Activated T-helper 2 cell treated with anti-CD3 and anti-CD28 coated beads, Interferon-gamma antibody, Interleukin-2, Interleukin-4, amounts not matched to agents 10 μg/mL and 5 μg/mL and 100 μg/mL, durations not matched to agents 14 hours and 24 hours and 36 hours (primary cell): ENCODE data around the gene FTSJ1. TPM values are rescaled to one million over a fixed set of nuclear protein-coding genes. Genes with fewer than 3 reads are reported as not detected.
"Not testable (repeated sequence)": the region's sequence is repeated elsewhere in the genome, so short reads cannot be mapped to it uniquely, and the experiment has no call there.

Experiments
- DNase-seq: peaks from one replicate; pipeline ENCODE4 v3.0.0; 2021; ENCODE audit warnings: low spot score
- H3K27ac Mint-ChIP-seq: one replicate; pipeline ENCODE4 v1.8.0; 2021; ENCODE audit warnings: mixed read lengths
- H3K27me3 Mint-ChIP-seq: one replicate; pipeline ENCODE4 v1.8.0; 2021; ENCODE audit warnings: low read depth, mixed read lengths
- H3K36me3 Mint-ChIP-seq: one replicate; pipeline ENCODE4 v1.8.0; 2021; ENCODE audit warnings: low read depth, mixed read lengths
- H3K4me1 Mint-ChIP-seq: one replicate; pipeline ENCODE4 v1.8.0; 2021; ENCODE audit warnings: low read depth, mixed read lengths
- H3K4me3 Mint-ChIP-seq: one replicate; pipeline ENCODE4 v1.8.0; 2021; ENCODE audit warnings: low read depth, mild to moderate bottlenecking, moderate library complexity, mixed read lengths
- H3K9me3 Mint-ChIP-seq: one replicate; pipeline ENCODE4 v1.8.0; 2021; ENCODE audit warnings: mixed read lengths
- intact Hi-C: fragments of 100-400 bp; cut with micrococcal nuclease; formaldehyde crosslinking; loops from one replicate; pipeline ENCODE4 v1.15.1; 2023
- total RNA-seq: library from RNA; stranded (reverse); gene quantifications from 2 replicates; pipeline ENCODE4 v1.2.3, GENCODE V29; 2022

FTSJ1 gene
- 84.6 and 89.8 TPM in 2 replicates for total RNA-seq

- H3K4me3 Mint-ChIP-seq: peak within 1 kb of the TSS; percentile 98
- H3K27me3 Mint-ChIP-seq: no peaks in the 10 kb centered on the region
- no peaks in the 10 kb centered on the region for H3K9me3 Mint-ChIP-seq
- H3K27ac Mint-ChIP-seq: peak within 1 kb of the TSS; percentile 95
- intact Hi-C loops: loop anchor here (5.0 kb wide), 4 partner anchors 46 to 121 kb away; partner anchors contain the start of genes EBP, RBM3, TBC1D25 and WDR13
- H3K4me1 Mint-ChIP-seq: peaks cover 32% of the 10 kb centered on the region
- peaks cover 40% of the 10 kb centered on the region for H3K36me3 Mint-ChIP-seq
- peak; percentile 88 for DNase-seq
Measured at GRCh38 chrX:48475774-48476577, at the start of gene FTSJ1. FTSJ1 (plus strand) TSS chrX:48476199; CDS start chrX:48478048, 1,849 bp downstream.

- DNase-seq, H3K27me3 Mint-ChIP-seq, H3K27ac Mint-ChIP-seq, H3K36me3 Mint-ChIP-seq, H3K4me3 Mint-ChIP-seq, H3K4me1 Mint-ChIP-seq, intact Hi-C loops, H3K9me3 Mint-ChIP-seq: not testable (repeated sequence)
Measured at GRCh38 chrX:48427027-48427716, 48.8 kb upstream of the FTSJ1 start.

- not testable (repeated sequence) for H3K4me1 Mint-ChIP-seq
Measured at GRCh38 chrX:48429606-48430005, 46.4 kb upstream of the FTSJ1 start.

GRCh38 chrX:48430166-48430565 is 45.8 kb upstream of the FTSJ1 start:
- H3K27me3 Mint-ChIP-seq, intact Hi-C loops, DNase-seq, H3K36me3 Mint-ChIP-seq, H3K4me3 Mint-ChIP-seq, H3K9me3 Mint-ChIP-seq, H3K27ac Mint-ChIP-seq, H3K4me1 Mint-ChIP-seq: not testable (repeated sequence)

More at GRCh38 chrX:48429606-48430005, 46.4 kb upstream of the FTSJ1 start:
- H3K27ac Mint-ChIP-seq, H3K4me3 Mint-ChIP-seq, intact Hi-C loops, DNase-seq, H3K9me3 Mint-ChIP-seq, H3K27me3 Mint-ChIP-seq, H3K36me3 Mint-ChIP-seq: not testable (repeated sequence)

GRCh38 chrX:48433713-48434112 is 42.3 kb upstream of the FTSJ1 start:
- H3K27me3 Mint-ChIP-seq, H3K9me3 Mint-ChIP-seq, DNase-seq, H3K27ac Mint-ChIP-seq, H3K36me3 Mint-ChIP-seq, intact Hi-C loops, H3K4me3 Mint-ChIP-seq, H3K4me1 Mint-ChIP-seq: not testable (repeated sequence)

GRCh38 chrX:48447201-48447600 is 28.8 kb upstream of the FTSJ1 start:
- H3K27ac Mint-ChIP-seq, H3K9me3 Mint-ChIP-seq, H3K36me3 Mint-ChIP-seq, intact Hi-C loops, DNase-seq, H3K4me3 Mint-ChIP-seq, H3K4me1 Mint-ChIP-seq, H3K27me3 Mint-ChIP-seq: not testable (repeated sequence)

GRCh38 chrX:48450076-48450475 is 25.9 kb upstream of the FTSJ1 start:
- intact Hi-C loops: no loop called here
- H3K27me3 Mint-ChIP-seq: no peaks in the 10 kb centered on the region
- no peak overlapping the region for H3K27ac Mint-ChIP-seq

GRCh38 chrX:48451708-48452107 is 24.3 kb upstream of the FTSJ1 start:
- Mint-ChIP-seq H3K36me3 (peaks cover under 1% of the 10 kb centered on the region), H3K9me3 (no peaks in the 10 kb centered on the region), H3K27ac (no peak overlapping the region), H3K4me1 (no peaks in the 10 kb centered on the region), H3K4me3 (no peak overlapping the region), H3K27me3 (no peaks in the 10 kb centered on the region)
- no peak for DNase-seq
- intact Hi-C loops: no loop called here

More at GRCh38 chrX:48450076-48450475, 25.9 kb upstream of the FTSJ1 start:
- H3K36me3 Mint-ChIP-seq: no peaks in the 10 kb centered on the region
- H3K9me3 Mint-ChIP-seq: no peaks in the 10 kb centered on the region
- H3K4me3 Mint-ChIP-seq: no peak overlapping the region
- no peaks in the 10 kb centered on the region for H3K4me1 Mint-ChIP-seq
- DNase-seq: no peak

GRCh38 chrX:48456628-48457331 is 19.2 kb upstream of the FTSJ1 start:
- H3K27me3 Mint-ChIP-seq: no peaks in the 10 kb centered on the region
- no peak for DNase-seq
- no peak overlapping the region for H3K27ac Mint-ChIP-seq
- intact Hi-C loops: no loop called here
- H3K4me3 Mint-ChIP-seq: no peak overlapping the region
- peaks cover 34% of the 10 kb centered on the region for H3K36me3 Mint-ChIP-seq
- no peaks in the 10 kb centered on the region for H3K9me3 Mint-ChIP-seq
- no peaks in the 10 kb centered on the region for H3K4me1 Mint-ChIP-seq

- intact Hi-C loops: no loop called here
- Mint-ChIP-seq H3K27ac (no peak overlapping the region), H3K36me3 (peaks cover 43% of the 10 kb centered on the region), H3K4me1 (peaks cover 4% of the 10 kb centered on the region), H3K4me3 (no peak overlapping the region), H3K9me3 (no peaks in the 10 kb centered on the region), H3K27me3 (no peaks in the 10 kb centered on the region)
- DNase-seq: no peak
Measured at GRCh38 chrX:48458711-48459110, 17.3 kb upstream of the FTSJ1 start.

- Mint-ChIP-seq H3K27ac (no peak overlapping the region), H3K9me3 (no peaks in the 10 kb centered on the region), H3K4me3 (no peak overlapping the region), H3K4me1 (peaks cover 10% of the 10 kb centered on the region), H3K27me3 (no peaks in the 10 kb centered on the region), H3K36me3 (peaks cover 50% of the 10 kb centered on the region)
- DNase-seq: no peak
- intact Hi-C loops: no loop called here
Measured at GRCh38 chrX:48459483-48459882, 16.5 kb upstream of the FTSJ1 start.

GRCh38 chrX:48460031-48460430 is 16.0 kb upstream of the FTSJ1 start:
- Mint-ChIP-seq H3K9me3 (no peaks in the 10 kb centered on the region), H3K4me1 (peaks cover 12% of the 10 kb centered on the region), H3K27me3 (no peaks in the 10 kb centered on the region), H3K27ac (no peak overlapping the region), H3K36me3 (peaks cover 53% of the 10 kb centered on the region), H3K4me3 (no peak overlapping the region)
- intact Hi-C loops: no loop called here
- no peak for DNase-seq

GRCh38 chrX:48460606-48461005 is 15.4 kb upstream of the FTSJ1 start:
- Mint-ChIP-seq H3K27ac (no peak overlapping the region), H3K27me3 (no peaks in the 10 kb centered on the region), H3K4me3 (no peak overlapping the region), H3K9me3 (no peaks in the 10 kb centered on the region), H3K4me1 (peaks cover 17% of the 10 kb centered on the region), H3K36me3 (peaks cover 59% of the 10 kb centered on the region)
- no peak for DNase-seq
- intact Hi-C loops: no loop called here
